ENCODE data around the gene SLC35D3.
A peak's percentile ranks its signal among the peaks of the same experiment; 100 is the strongest.
"Not testable (repeated sequence)": the region's sequence is repeated elsewhere in the genome, so short reads cannot be mapped to it uniquely, and the experiment has no call there.

Gene SLC35D3

GRCh38 chr6:136921936-136922684 is at the start of gene SLC35D3:
TSS of gene SLC35D3 (plus strand) at chr6:136922301. CDS start at chr6:136922429, 128 bp downstream.
- TF ChIP-seq SUZ12 (IDR thresholded peaks at IDR 0.05; ENCODE audit: extremely low read depth, insufficient read depth, insufficient read length) = no peak
- no peak for TF ChIP-seq ZNF274 (IDR thresholded peaks at IDR 0.05; ENCODE audit: low read depth, low read length)
- no peak for TF ChIP-seq YY1 (IDR thresholded peaks at IDR 0.05; ENCODE audit: insufficient read depth, insufficient read length)
- peak within 1 kb of the TSS; percentile 67 for H3K9ac ChIP-seq (ENCODE audit: insufficient read length, low read depth)
- H3K4me1 ChIP-seq (ENCODE audit: insufficient read depth, insufficient read length) = no peaks in the 10 kb centered on the region
- no peaks in the 10 kb centered on the region for H3K9me3 ChIP-seq (ENCODE audit: insufficient read depth, low read length)
- H3K4me3 ChIP-seq (ENCODE audit: insufficient read length, low read depth) = peak within 1 kb of the TSS; percentile 47
- peaks cover 57% of the 10 kb centered on the region for H3K27me3 ChIP-seq (ENCODE audit: insufficient read depth, insufficient read length)
- DNase-seq (ENCODE audit: low read depth, low spot score) = no peak
- no peaks in the 10 kb centered on the region for H3K36me3 ChIP-seq (ENCODE audit: insufficient read depth, insufficient read length, low read length)

- TF ChIP-seq SUZ12 (IDR thresholded peaks at IDR 0.05; ENCODE audit: extremely low read depth, insufficient read depth, insufficient read length) (no peak), ZNF274 (IDR thresholded peaks at IDR 0.05; ENCODE audit: low read depth, low read length) (no peak), YY1 (IDR thresholded peaks at IDR 0.05; ENCODE audit: insufficient read depth, insufficient read length) (no peak)
- Histone ChIP-seq H3K9me3 (ENCODE audit: insufficient read depth, low read length) (peaks cover 20% of the 10 kb centered on the region), H3K36me3 (ENCODE audit: insufficient read depth, insufficient read length, low read length) (peaks cover 9% of the 10 kb centered on the region), H3K4me3 (ENCODE audit: insufficient read length, low read depth) (no peak overlapping the region), H3K9ac (ENCODE audit: insufficient read length, low read depth) (no peak overlapping the region), H3K4me1 (ENCODE audit: insufficient read depth, insufficient read length) (no peaks in the 10 kb centered on the region), H3K27me3 (ENCODE audit: insufficient read depth, insufficient read length) (no peaks in the 10 kb centered on the region)
- DNase-seq (ENCODE audit: low read depth, low spot score) = no peak
These were observed 48.4 kb upstream of the SLC35D3 start for GRCh38 chr6:136873748-136874147.

GRCh38 chr6:136876469-136876868 is 45.6 kb upstream of the SLC35D3 start:
- not testable (repeated sequence) for H3K4me1 ChIP-seq (ENCODE audit: insufficient read depth, insufficient read length); H3K27me3 ChIP-seq (ENCODE audit: insufficient read depth, insufficient read length); H3K36me3 ChIP-seq (ENCODE audit: insufficient read depth, insufficient read length, low read length); DNase-seq (ENCODE audit: low read depth, low spot score); H3K4me3 ChIP-seq (ENCODE audit: insufficient read length, low read depth); H3K9ac ChIP-seq (ENCODE audit: insufficient read length, low read depth)
- peaks cover 20% of the 10 kb centered on the region for H3K9me3 ChIP-seq (ENCODE audit: insufficient read depth, low read length)

- H3K9me3 ChIP-seq (ENCODE audit: insufficient read depth, low read length) = no peaks in the 10 kb centered on the region
- H3K4me3 ChIP-seq (ENCODE audit: insufficient read length, low read depth) = no peak overlapping the region
- no peaks in the 10 kb centered on the region for H3K36me3 ChIP-seq (ENCODE audit: insufficient read depth, insufficient read length, low read length)
- DNase-seq (ENCODE audit: low read depth, low spot score) = no peak
- H3K9ac ChIP-seq (ENCODE audit: insufficient read length, low read depth) = no peak overlapping the region
- H3K4me1 ChIP-seq (ENCODE audit: insufficient read depth, insufficient read length) = no peaks in the 10 kb centered on the region
- TF ChIP-seq SUZ12 (IDR thresholded peaks at IDR 0.05; ENCODE audit: extremely low read depth, insufficient read depth, insufficient read length) = no peak
- no peak for TF ChIP-seq YY1 (IDR thresholded peaks at IDR 0.05; ENCODE audit: insufficient read depth, insufficient read length)
- TF ChIP-seq ZNF274 (IDR thresholded peaks at IDR 0.05; ENCODE audit: low read depth, low read length) = no peak
- no peaks in the 10 kb centered on the region for H3K27me3 ChIP-seq (ENCODE audit: insufficient read depth, insufficient read length)
These were observed 41.2 kb upstream of the SLC35D3 start for GRCh38 chr6:136880748-136881460.

GRCh38 chr6:136886091-136886490 is 36.0 kb upstream of the SLC35D3 start:
- Histone ChIP-seq H3K4me3 (ENCODE audit: insufficient read length, low read depth) (no peak overlapping the region), H3K9me3 (ENCODE audit: insufficient read depth, low read length) (no peaks in the 10 kb centered on the region), H3K9ac (ENCODE audit: insufficient read length, low read depth) (no peak overlapping the region), H3K27me3 (ENCODE audit: insufficient read depth, insufficient read length) (no peaks in the 10 kb centered on the region), H3K4me1 (ENCODE audit: insufficient read depth, insufficient read length) (no peaks in the 10 kb centered on the region), H3K36me3 (ENCODE audit: insufficient read depth, insufficient read length, low read length) (no peaks in the 10 kb centered on the region)
- no peak for DNase-seq (ENCODE audit: low read depth, low spot score)
- no peak for TF ChIP-seq ZNF274 (IDR thresholded peaks at IDR 0.05; ENCODE audit: low read depth, low read length)
- TF ChIP-seq YY1 (IDR thresholded peaks at IDR 0.05; ENCODE audit: insufficient read depth, insufficient read length) = no peak
- TF ChIP-seq SUZ12 (IDR thresholded peaks at IDR 0.05; ENCODE audit: extremely low read depth, insufficient read depth, insufficient read length) = no peak

GRCh38 chr6:136887953-136888352 is 34.1 kb upstream of the SLC35D3 start:
- Histone ChIP-seq H3K36me3 (ENCODE audit: insufficient read depth, insufficient read length, low read length) (no peaks in the 10 kb centered on the region), H3K9ac (ENCODE audit: insufficient read length, low read depth) (no peak overlapping the region), H3K4me3 (ENCODE audit: insufficient read length, low read depth) (no peak overlapping the region), H3K27me3 (ENCODE audit: insufficient read depth, insufficient read length) (no peaks in the 10 kb centered on the region), H3K4me1 (ENCODE audit: insufficient read depth, insufficient read length) (no peaks in the 10 kb centered on the region), H3K9me3 (ENCODE audit: insufficient read depth, low read length) (no peaks in the 10 kb centered on the region)
- no peak for TF ChIP-seq ZNF274 (IDR thresholded peaks at IDR 0.05; ENCODE audit: low read depth, low read length)
- TF ChIP-seq YY1 (IDR thresholded peaks at IDR 0.05; ENCODE audit: insufficient read depth, insufficient read length) = no peak
- no peak for TF ChIP-seq SUZ12 (IDR thresholded peaks at IDR 0.05; ENCODE audit: extremely low read depth, insufficient read depth, insufficient read length)
- DNase-seq (ENCODE audit: low read depth, low spot score) = no peak

All from NT2/D1 (cell line).